ENCODE results near the gene GRM7. TPM values are rescaled to one million over a fixed set of nuclear protein-coding genes. Genes with fewer than 3 reads are reported as not detected.

The GRM7 gene
- total RNA-seq, 1 experiment from 2014 or later = not detected

GRCh38 chr3:6929918-6930317 lies 69.0 kb downstream of the GRM7 start:
- DNase-seq (ENCODE audit: low read depth, low spot score) (no peak), ATAC-seq (no peak)
- ChIA-PET POLR2A (no interaction called here), CTCF (no interaction called here), RAD21 (ENCODE audit: low non-redundant PET in 1 of 2, low total read pairs in 2 of 2, uncharacterized antibody in 2 of 2, unreplicated experiment in 2 of 2) (no interaction called here)
- Histone ChIP-seq H3K36me3 (ENCODE audit: control insufficient read depth in 1 of 2, insufficient read depth in 2 of 2, low read length in 2 of 2) (no peaks in the 10 kb centered on the region), H3K9me2 (ENCODE audit: insufficient read depth) (no peaks in the 10 kb centered on the region), H3K4me3 (replicated peaks in 1 of 2; ENCODE audit: low read depth in 1 of 2, low read length in 2 of 2) (no peak overlapping the region), H3K4me2 (ENCODE audit: low read length) (no peak overlapping the region), H3K27ac (ENCODE audit: low read depth, low read length) (no peak overlapping the region), H3K9me3 (ENCODE audit: control insufficient read depth in 1 of 2, insufficient read depth in 1 of 2, low read depth in 1 of 2, low read length in 2 of 2) (no peaks in the 10 kb centered on the region; a peak in 1 of 4 replicates), H3K27me3 (ENCODE audit: insufficient read depth, low read length) (no peaks in the 10 kb centered on the region), H2AFZ (ENCODE audit: low read depth, low read length, poor library complexity, severe bottlenecking) (no peak overlapping the region), H4K20me1 (ENCODE audit: insufficient read depth) (no peaks in the 10 kb centered on the region), H3K79me2 (ENCODE audit: insufficient read depth, low read length) (no peaks in the 10 kb centered on the region), H3K4me1 (ENCODE audit: control insufficient read depth in 1 of 2, insufficient read depth in 2 of 2, low read length in 2 of 2) (no peaks in the 10 kb centered on the region), H3K9ac (ENCODE audit: low read length) (no peak overlapping the region)
- no TSS peak for BruUV-seq (replicated peaks)
- TF ChIP-seq EZH2phosphoT487 (IDR thresholded peaks at IDR 0.05; ENCODE audit: borderline replicate concordance) (no peak), JUND (IDR thresholded peaks at IDR 0.05) (no peak), POLR2AphosphoS5 (IDR thresholded peaks at IDR 0.05; ENCODE audit: low read depth, low read length) (no peak), CTCF (IDR thresholded peaks at IDR 0.05 in 2 of 3, conservative IDR thresholded peaks at IDR 0.05 in 1 of 3; ENCODE audit: borderline replicate concordance in 1 of 3, insufficient read depth in 1 of 3, low read depth in 2 of 3, low read length in 2 of 3) (no peak), ZNF274 (IDR thresholded peaks at IDR 0.05; ENCODE audit: low read depth, low read length) (no peak), FOSL1 (IDR thresholded peaks at IDR 0.05; ENCODE audit: low read depth) (no peak), POLR2A (IDR thresholded peaks at IDR 0.05; ENCODE audit: borderline replicate concordance, extremely low read depth, insufficient read depth, insufficient read length) (no peak), YY1 (IDR thresholded peaks at IDR 0.05; ENCODE audit: extremely low read depth, insufficient replicate concordance, low read depth, low read length) (no peak), TCF7L2 (IDR thresholded peaks at IDR 0.05; ENCODE audit: borderline replicate concordance, extremely low read depth, insufficient read depth, insufficient read length) (no peak), RAD21 (IDR thresholded peaks at IDR 0.05; ENCODE audit: low read depth) (no peak), CBX3 (IDR thresholded peaks at IDR 0.05; ENCODE audit: low read depth) (no peak), ZFX (IDR thresholded peaks at IDR 0.05) (no peak), CEBPB (IDR thresholded peaks at IDR 0.05; ENCODE audit: low read depth) (no peak), SIN3A (IDR thresholded peaks at IDR 0.05; ENCODE audit: low read depth) (no peak), ELF1 (IDR thresholded peaks at IDR 0.05; ENCODE audit: borderline replicate concordance, low read depth) (no peak), SP1 (IDR thresholded peaks at IDR 0.05; ENCODE audit: low read depth) (no peak), EGR1 (IDR thresholded peaks at IDR 0.05; ENCODE audit: low read depth) (no peak)
- TF ChIP-seq, protein P1, sequence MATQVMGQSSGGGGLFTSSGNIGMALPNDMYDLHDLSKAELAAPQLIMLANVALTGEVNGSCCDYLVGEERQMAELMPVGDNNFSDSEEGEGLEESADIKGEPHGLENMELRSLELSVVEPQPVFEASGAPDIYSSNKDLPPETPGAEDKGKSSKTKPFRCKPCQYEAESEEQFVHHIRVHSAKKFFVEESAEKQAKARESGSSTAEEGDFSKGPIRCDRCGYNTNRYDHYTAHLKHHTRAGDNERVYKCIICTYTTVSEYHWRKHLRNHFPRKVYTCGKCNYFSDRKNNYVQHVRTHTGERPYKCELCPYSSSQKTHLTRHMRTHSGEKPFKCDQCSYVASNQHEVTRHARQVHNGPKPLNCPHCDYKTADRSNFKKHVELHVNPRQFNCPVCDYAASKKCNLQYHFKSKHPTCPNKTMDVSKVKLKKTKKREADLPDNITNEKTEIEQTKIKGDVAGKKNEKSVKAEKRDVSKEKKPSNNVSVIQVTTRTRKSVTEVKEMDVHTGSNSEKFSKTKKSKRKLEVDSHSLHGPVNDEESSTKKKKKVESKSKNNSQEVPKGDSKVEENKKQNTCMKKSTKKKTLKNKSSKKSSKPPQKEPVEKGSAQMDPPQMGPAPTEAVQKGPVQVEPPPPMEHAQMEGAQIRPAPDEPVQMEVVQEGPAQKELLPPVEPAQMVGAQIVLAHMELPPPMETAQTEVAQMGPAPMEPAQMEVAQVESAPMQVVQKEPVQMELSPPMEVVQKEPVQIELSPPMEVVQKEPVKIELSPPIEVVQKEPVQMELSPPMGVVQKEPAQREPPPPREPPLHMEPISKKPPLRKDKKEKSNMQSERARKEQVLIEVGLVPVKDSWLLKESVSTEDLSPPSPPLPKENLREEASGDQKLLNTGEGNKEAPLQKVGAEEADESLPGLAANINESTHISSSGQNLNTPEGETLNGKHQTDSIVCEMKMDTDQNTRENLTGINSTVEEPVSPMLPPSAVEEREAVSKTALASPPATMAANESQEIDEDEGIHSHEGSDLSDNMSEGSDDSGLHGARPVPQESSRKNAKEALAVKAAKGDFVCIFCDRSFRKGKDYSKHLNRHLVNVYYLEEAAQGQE (IDR thresholded peaks at IDR 0.05; ENCODE audit: low read depth) = no peak
- TF ChIP-seq, protein P2, sequence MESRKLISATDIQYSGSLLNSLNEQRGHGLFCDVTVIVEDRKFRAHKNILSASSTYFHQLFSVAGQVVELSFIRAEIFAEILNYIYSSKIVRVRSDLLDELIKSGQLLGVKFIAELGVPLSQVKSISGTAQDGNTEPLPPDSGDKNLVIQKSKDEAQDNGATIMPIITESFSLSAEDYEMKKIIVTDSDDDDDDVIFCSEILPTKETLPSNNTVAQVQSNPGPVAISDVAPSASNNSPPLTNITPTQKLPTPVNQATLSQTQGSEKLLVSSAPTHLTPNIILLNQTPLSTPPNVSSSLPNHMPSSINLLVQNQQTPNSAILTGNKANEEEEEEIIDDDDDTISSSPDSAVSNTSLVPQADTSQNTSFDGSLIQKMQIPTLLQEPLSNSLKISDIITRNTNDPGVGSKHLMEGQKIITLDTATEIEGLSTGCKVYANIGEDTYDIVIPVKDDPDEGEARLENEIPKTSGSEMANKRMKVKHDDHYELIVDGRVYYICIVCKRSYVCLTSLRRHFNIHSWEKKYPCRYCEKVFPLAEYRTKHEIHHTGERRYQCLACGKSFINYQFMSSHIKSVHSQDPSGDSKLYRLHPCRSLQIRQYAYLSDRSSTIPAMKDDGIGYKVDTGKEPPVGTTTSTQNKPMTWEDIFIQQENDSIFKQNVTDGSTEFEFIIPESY (IDR thresholded peaks at IDR 0.05; ENCODE audit: extremely low read depth, insufficient replicate concordance, low read length) = no peak
- TF ChIP-seq, protein P3, sequence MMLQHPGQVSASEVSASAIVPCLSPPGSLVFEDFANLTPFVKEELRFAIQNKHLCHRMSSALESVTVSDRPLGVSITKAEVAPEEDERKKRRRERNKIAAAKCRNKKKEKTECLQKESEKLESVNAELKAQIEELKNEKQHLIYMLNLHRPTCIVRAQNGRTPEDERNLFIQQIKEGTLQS (IDR thresholded peaks at IDR 0.05) = no peak
- intact Hi-C loops (cut with micrococcal nuclease) = no loop called here
